Activated T-helper 2 cell treated with anti-CD3 and anti-CD28 coated beads, Interferon-gamma antibody, Interleukin-2, Interleukin-4, amounts not matched to agents 10 μg/mL and 5 μg/mL and 100 μg/mL, durations not matched to agents 14 hours and 24 hours and 36 hours (primary cell): ENCODE results near the gene FIBP. TPM values are rescaled to one million over a fixed set of nuclear protein-coding genes. Genes with fewer than 3 reads are reported as not detected.
"Not testable (repeated sequence)": the region's sequence is repeated elsewhere in the genome, so short reads cannot be mapped to it uniquely, and the experiment has no call there.

ENCODE experiments used
- DNase-seq: peaks from one replicate; pipeline ENCODE4 v3.0.0; 2021; ENCODE audit warnings: low spot score
- H3K27ac Mint-ChIP-seq: one replicate; pipeline ENCODE4 v1.8.0; 2021; ENCODE audit warnings: mixed read lengths
- H3K27me3 Mint-ChIP-seq: one replicate; pipeline ENCODE4 v1.8.0; 2021; ENCODE audit warnings: low read depth, mixed read lengths
- H3K36me3 Mint-ChIP-seq: one replicate; pipeline ENCODE4 v1.8.0; 2021; ENCODE audit warnings: low read depth, mixed read lengths
- H3K4me1 Mint-ChIP-seq: one replicate; pipeline ENCODE4 v1.8.0; 2021; ENCODE audit warnings: low read depth, mixed read lengths
- H3K4me3 Mint-ChIP-seq: one replicate; pipeline ENCODE4 v1.8.0; 2021; ENCODE audit warnings: low read depth, mild to moderate bottlenecking, moderate library complexity, mixed read lengths
- H3K9me3 Mint-ChIP-seq: one replicate; pipeline ENCODE4 v1.8.0; 2021; ENCODE audit warnings: mixed read lengths
- intact Hi-C: fragments of 100-400 bp; cut with micrococcal nuclease; formaldehyde crosslinking; loops from one replicate; pipeline ENCODE4 v1.15.1; 2023
- total RNA-seq: library from RNA; stranded (reverse); gene quantifications from 2 replicates; pipeline ENCODE4 v1.2.3, GENCODE V29; 2022

Gene FIBP
- total RNA-seq, 1 donor from 2014 or later = 95.4 TPM

- H3K4me3 Mint-ChIP-seq = peak overlapping the region; percentile 79
- H3K36me3 Mint-ChIP-seq = peaks cover 58% of the 10 kb centered on the region
- intact Hi-C loops = loop anchor here (5.0 kb wide), 1 partner anchor 35 kb away; no protein-coding TSS in a partner anchor
- H3K27me3 Mint-ChIP-seq = no peaks in the 10 kb centered on the region
- H3K9me3 Mint-ChIP-seq = no peaks in the 10 kb centered on the region
- H3K27ac Mint-ChIP-seq = peak overlapping the region; percentile 78
- no peak for DNase-seq
- H3K4me1 Mint-ChIP-seq = peaks cover 55% of the 10 kb centered on the region
These were observed 4.5 kb upstream of the FIBP start for GRCh38 chr11:65892661-65893317.

GRCh38 chr11:65892137-65892540 is 3.9 kb upstream of the FIBP start:
- H3K27me3 Mint-ChIP-seq, DNase-seq, H3K9me3 Mint-ChIP-seq: not testable (repeated sequence)
- H3K4me3 Mint-ChIP-seq = peak overlapping the region; percentile 79
- peaks cover 56% of the 10 kb centered on the region for H3K4me1 Mint-ChIP-seq
- intact Hi-C loops = loop anchor here (5.0 kb wide), 1 partner anchor 35 kb away; no protein-coding TSS in a partner anchor
- H3K36me3 Mint-ChIP-seq = peaks cover 57% of the 10 kb centered on the region
- H3K27ac Mint-ChIP-seq = peak overlapping the region; percentile 78

- no peaks in the 10 kb centered on the region for H3K9me3 Mint-ChIP-seq
- no peaks in the 10 kb centered on the region for H3K27me3 Mint-ChIP-seq
- intact Hi-C loops = loop anchor here (5.0 kb wide), 1 partner anchor 36 kb away; no protein-coding TSS in a partner anchor
- peak overlapping the region; percentile 79 for H3K4me3 Mint-ChIP-seq
- H3K27ac Mint-ChIP-seq = peak overlapping the region; percentile 78
- H3K4me1 Mint-ChIP-seq = peaks cover 59% of the 10 kb centered on the region
- H3K36me3 Mint-ChIP-seq = peaks cover 57% of the 10 kb centered on the region
- DNase-seq = no peak
These were observed 3.2 kb upstream of the FIBP start for GRCh38 chr11:65891219-65892136.

DNA sequence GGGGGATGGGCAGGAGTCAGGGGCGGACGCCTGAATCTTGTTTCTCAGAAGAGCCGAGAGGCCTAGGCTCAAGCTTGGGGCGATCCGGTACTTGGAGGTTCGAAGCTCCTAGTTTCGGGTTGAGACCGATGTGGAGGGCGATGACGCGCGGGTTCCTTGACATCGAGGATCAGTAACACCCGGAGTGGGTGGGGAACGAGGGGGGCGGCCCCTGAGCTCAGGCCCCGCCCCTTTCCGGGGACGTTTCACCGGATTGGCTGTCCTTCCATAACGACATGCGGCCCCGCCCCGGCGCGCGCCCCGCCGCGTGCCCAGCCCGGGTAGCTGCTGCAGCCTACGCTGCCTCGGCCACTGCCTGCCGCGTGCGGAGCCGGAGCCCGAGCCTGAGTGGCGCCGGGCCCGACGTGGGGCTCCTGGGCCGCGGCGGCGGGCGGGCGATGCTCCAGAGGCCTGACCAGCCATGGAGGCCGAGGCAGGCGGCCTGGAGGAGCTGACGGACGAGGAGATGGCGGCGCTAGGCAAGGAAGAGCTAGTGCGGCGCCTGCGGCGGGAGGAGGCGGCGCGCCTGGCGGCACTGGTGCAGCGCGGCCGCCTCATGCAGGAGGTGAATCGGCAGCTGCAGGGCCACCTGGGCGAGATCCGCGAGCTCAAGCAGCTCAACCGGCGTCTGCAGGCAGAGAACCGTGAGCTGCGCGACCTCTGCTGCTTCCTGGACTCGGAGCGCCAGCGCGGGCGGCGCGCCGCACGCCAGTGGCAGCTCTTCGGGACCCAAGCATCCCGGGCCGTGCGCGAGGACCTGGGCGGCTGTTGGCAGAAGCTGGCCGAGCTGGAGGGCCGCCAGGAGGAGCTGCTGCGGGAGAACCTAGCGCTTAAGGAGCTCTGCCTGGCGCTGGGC is 2.3 kb upstream of the FIBP start, which contains the start of gene CCDC85B:
TSS of gene CCDC85B (plus strand) at position 350 of the 895 bp plus-strand sequence. CDS start at position 461, 111 bp downstream.
- no peaks in the 10 kb centered on the region for H3K9me3 Mint-ChIP-seq
- no peaks in the 10 kb centered on the region for H3K27me3 Mint-ChIP-seq
- H3K36me3 Mint-ChIP-seq = peaks cover 54% of the 10 kb centered on the region
- peak within 1 kb of the TSS; percentile 98 for H3K4me3 Mint-ChIP-seq
- intact Hi-C loops = loop anchor here (1.0 to 5.0 kb wide), 3 partner anchors 10 to 37 kb away; partner anchors contain the start of genes CFL1 and FOSL1
- peak within 1 kb of the TSS; percentile 92 for H3K27ac Mint-ChIP-seq
- DNase-seq = peak; percentile 98
- peaks cover 56% of the 10 kb centered on the region for H3K4me1 Mint-ChIP-seq

DNA sequence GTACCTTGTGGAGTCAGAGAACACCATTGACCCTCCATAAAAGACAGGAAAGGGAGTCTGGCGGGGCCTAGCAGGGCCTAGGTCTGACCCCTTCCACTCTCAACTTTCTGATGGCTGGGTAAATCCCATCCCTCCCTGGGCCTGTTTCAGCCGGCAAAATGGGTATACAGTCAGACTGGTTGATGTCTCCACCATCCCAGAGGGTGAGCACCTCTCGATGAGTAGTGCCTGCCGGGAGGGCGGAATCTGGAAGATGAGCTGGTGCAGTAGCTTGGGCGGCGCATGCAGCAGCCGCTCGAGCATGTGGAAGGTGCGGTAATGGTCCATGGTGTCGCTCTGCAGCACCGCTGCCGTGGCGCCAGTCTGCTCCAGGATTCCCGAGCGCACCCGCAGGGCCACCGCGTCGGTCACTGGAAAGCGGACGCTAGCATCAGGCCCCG is 528 bp downstream of the FIBP start:
- no peak for DNase-seq
- Mint-ChIP-seq H3K27me3 (no peaks in the 10 kb centered on the region), H3K27ac (peak overlapping the region; percentile 92), H3K4me1 (peaks cover 44% of the 10 kb centered on the region), H3K9me3 (no peaks in the 10 kb centered on the region), H3K4me3 (peak overlapping the region; percentile 98), H3K36me3 (peaks cover 57% of the 10 kb centered on the region)
- intact Hi-C loops = loop anchor here (1.0 to 2.0 kb wide), 2 partner anchors 73 to 102 kb away; partner anchors contain the start of gene SART1

GRCh38 chr11:65886826-65887722 is 1.2 kb downstream of the FIBP start:
- no peaks in the 10 kb centered on the region for H3K27me3 Mint-ChIP-seq
- peaks cover 57% of the 10 kb centered on the region for H3K36me3 Mint-ChIP-seq
- DNase-seq = no peak
- peaks cover 37% of the 10 kb centered on the region for H3K4me1 Mint-ChIP-seq
- H3K27ac Mint-ChIP-seq = peak overlapping the region; percentile 92
- H3K9me3 Mint-ChIP-seq = no peaks in the 10 kb centered on the region
- intact Hi-C loops = no loop called here
- H3K4me3 Mint-ChIP-seq = peak overlapping the region; percentile 98

DNA sequence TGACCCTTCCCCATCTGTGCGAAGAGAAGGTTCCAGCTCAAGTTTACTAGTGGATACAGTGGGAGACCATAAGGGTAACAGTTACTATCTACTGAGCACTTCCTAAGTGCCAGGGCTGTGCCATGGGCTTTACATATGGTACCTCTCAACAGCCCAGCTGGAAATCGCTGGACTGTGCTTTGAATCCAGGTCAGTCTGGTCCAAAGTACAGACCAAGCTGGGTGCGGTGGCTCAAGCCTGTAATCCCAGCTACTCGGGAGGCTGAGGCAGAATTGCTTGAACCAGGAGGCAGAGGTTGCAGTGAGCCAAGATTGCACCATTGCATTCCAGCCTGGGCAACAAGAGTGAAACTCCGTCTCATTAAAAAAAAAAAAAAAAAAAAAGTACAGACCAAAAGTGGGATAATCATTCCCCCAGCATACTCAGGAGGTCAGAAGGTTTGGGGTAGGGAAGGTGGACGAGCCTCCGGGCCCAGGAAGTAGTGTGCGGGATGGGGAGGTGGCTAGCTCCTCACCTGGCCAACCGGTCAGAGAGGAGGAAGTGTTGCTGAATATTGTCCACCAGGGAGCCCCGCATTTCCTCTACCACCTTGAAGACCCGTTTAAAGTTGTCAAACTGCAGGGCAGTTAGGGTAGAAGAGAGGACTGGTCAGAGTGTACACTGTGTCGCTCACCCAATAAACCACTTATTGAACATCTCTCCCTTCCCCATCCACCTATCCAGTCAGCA is 2.3 kb downstream of the FIBP start:
- intact Hi-C loops = no loop called here
- H3K36me3 Mint-ChIP-seq = peaks cover 51% of the 10 kb centered on the region
- peaks cover 36% of the 10 kb centered on the region for H3K4me1 Mint-ChIP-seq
- DNase-seq = no peak
- H3K27me3 Mint-ChIP-seq = no peaks in the 10 kb centered on the region
- peak overlapping the region; percentile 98 for H3K4me3 Mint-ChIP-seq
- no peak overlapping the region for H3K27ac Mint-ChIP-seq
- no peaks in the 10 kb centered on the region for H3K9me3 Mint-ChIP-seq

- no peak for DNase-seq
- H3K9me3 Mint-ChIP-seq = no peaks in the 10 kb centered on the region
- H3K36me3 Mint-ChIP-seq = peaks cover 55% of the 10 kb centered on the region
- H3K27ac Mint-ChIP-seq = no peak overlapping the region
- peaks cover 41% of the 10 kb centered on the region for H3K4me1 Mint-ChIP-seq
- H3K4me3 Mint-ChIP-seq = no peak overlapping the region
- intact Hi-C loops = no loop called here
- no peaks in the 10 kb centered on the region for H3K27me3 Mint-ChIP-seq
These were observed 3.0 kb downstream of the FIBP start for GRCh38 chr11:65885231-65885630.

GRCh38 chr11:65884716-65885092 is 3.6 kb downstream of the FIBP start:
- peaks cover 55% of the 10 kb centered on the region for H3K36me3 Mint-ChIP-seq
- peak overlapping the region; percentile 58 for H3K27ac Mint-ChIP-seq
- H3K27me3 Mint-ChIP-seq = no peaks in the 10 kb centered on the region
- peak; percentile 77 for DNase-seq
- H3K9me3 Mint-ChIP-seq = no peaks in the 10 kb centered on the region
- peaks cover 37% of the 10 kb centered on the region for H3K4me1 Mint-ChIP-seq
- H3K4me3 Mint-ChIP-seq = no peak overlapping the region
- intact Hi-C loops = loop anchor here (1.0 kb wide), 1 partner anchor 105 kb away; no protein-coding TSS in a partner anchor

DNA sequence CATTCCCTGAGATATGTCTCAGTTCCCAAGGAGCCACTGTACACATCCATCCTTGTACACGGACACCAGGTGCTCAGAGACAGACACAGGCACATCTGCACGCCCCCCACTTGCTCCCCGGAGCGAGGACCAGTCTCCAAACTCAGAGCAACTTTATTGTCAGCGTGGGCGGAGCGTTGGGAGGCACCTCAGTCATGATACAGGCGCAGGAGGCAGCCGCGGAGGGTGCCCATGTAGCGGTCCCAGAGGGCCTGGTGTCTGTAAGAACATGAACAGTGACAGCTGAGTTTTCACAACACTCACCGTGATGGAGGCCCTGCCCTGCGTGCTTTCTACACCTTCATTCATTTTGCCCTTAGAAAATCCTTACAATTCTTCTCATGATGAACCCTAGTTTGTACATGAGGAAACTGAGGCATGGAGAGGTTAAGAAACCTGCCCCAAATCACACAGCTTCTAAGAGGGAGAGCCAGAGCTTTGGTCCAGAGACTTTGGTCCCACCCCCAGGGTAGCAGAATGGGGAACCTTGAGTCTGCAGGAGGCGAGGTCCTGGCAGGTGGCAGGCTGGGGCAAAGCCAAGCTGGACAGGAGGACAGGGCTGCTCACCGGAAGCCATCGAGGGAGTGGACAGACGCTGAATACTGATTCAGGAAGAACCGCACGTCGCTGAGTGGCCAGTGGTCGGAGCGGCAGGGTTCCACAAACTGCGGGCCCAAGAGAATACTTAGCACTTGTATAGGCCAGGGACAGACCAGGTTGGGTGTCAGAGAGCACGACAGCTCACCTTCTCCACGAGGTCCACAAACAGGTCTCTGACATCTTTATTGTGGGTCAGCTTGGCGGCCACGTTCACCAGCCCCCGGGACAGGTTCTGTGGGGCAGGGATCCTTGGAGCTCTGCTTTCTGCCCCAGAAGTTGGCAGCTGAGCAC is 4.2 kb downstream of the FIBP start:
- Mint-ChIP-seq H3K27ac (peak overlapping the region; percentile 58), H3K9me3 (no peaks in the 10 kb centered on the region), H3K4me3 (no peak overlapping the region), H3K27me3 (no peaks in the 10 kb centered on the region), H3K36me3 (peaks cover 55% of the 10 kb centered on the region), H3K4me1 (peaks cover 36% of the 10 kb centered on the region)
- intact Hi-C loops = loop anchor here (1.0 kb wide), 1 partner anchor 105 kb away; no protein-coding TSS in a partner anchor
- no peak for DNase-seq
